Neutrophil (primary cell): ENCODE results near the gene PLXNB2.

Experiments used
- H3K27ac ChIP-seq: fragments of 200-600 bp; sonication (generic); 2 replicates; pipeline ENCODE4 v1.5.1; 2016; ENCODE audit warnings: mild to moderate bottlenecking, moderate library complexity
- H3K27me3 ChIP-seq: fragments of 200-600 bp; sonication (generic); 2 replicates; pipeline ENCODE4 v1.6.0; 2016; ENCODE audit warnings: mild to moderate bottlenecking
- H3K36me3 ChIP-seq: fragments of 200-600 bp; sonication (generic); 2 replicates; pipeline ENCODE4 v1.5.1; 2017
- H3K4me1 ChIP-seq, 2 experiments: fragments of 200-600 bp in 1 of 2; sonication (generic) in 1 of 2; 1 replicate in 1 of 2; 2 replicates in 1 of 2; pipeline versions ENCODE4 v1.5.1 to v1.6.1; 2013 to 2016; ENCODE audit warnings: low read depth in 1 of 2, low read length in 1 of 2, mild to moderate bottlenecking in 1 of 2, moderate library complexity in 1 of 2; ENCODE audit not compliant: control insufficient read depth in 1 of 2, insufficient read depth in 1 of 2
- H3K4me3 ChIP-seq, 2 experiments: fragments of 200-600 bp in 1 of 2; sonication (generic) in 1 of 2; 1 replicate in 1 of 2; 2 replicates in 1 of 2; pipeline ENCODE4 v1.5.1; 2013 to 2016; ENCODE audit warnings: low read depth in 1 of 2, low read length in 1 of 2, mild to moderate bottlenecking in 1 of 2, moderate library complexity in 1 of 2
- H3K9me3 ChIP-seq: fragments of 200-600 bp; sonication (generic); 2 replicates; pipeline ENCODE4 v1.5.1; 2016
- TF ChIP-seq, protein P1 (sequence below): fragments of 200-600 bp; sonication (generic); IDR thresholded peaks from 2 replicates; pipeline ENCODE4 v1.5.1; 2016; ENCODE audit warnings: antibody characterized with exemption

PLXNB2 gene

DNA sequence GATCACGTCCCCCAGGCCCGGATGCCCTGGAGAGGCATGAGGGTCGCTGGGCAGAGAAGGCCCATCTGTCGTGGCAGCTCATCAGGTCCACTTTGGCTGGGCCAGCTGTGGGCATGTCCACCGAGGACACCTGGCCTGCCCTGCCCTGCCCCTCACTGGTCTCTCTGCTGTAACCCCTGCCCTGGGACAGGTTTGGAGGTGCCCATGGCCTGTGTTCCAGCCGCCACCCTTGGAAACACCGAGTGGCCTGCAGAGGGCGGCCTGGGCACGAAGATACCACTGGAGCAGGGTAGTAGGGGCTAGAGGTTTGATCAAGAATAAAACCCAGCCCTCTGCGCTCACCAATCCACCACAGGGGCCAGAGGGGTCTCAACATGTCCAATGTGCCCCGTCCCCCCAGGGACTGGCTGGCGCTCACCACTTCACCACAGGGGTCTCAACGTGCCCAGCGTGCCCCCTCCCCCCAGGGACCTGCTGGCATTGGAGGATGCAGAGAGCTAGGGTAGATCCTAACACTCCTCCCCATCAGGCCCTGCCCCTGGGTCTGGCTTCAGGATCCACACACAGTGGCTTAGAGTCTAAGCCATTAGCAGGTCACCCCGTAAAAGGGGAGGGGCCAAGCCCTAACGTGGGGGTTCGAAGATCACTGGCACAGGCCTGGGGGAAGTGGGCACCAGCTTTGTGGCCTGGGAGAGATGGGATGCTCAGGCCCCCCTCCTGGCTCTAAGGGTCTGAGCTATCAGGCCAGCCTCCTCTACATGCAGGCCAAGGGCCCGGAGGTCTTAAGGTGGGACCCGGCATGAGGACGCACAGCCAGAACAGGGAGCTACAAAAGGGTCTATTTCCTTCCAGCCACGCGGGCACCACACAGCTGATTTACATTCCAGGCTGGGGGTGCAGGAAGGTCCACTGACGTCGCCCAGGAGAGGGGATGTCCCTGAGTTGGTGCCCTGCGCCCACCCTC, 55.1 kb downstream of the PLXNB2 start:
- Histone ChIP-seq H3K9me3 (no peaks in the 10 kb centered on the region), H3K27ac (peak overlapping the region; percentile 72), H3K27me3 (no peaks in the 10 kb centered on the region), H3K36me3 (peaks cover 28% of the 10 kb centered on the region), H3K4me3 (no peak overlapping the region), H3K4me1 (peaks cover 30 to 31% of the 10 kb centered on the region in 2 experiments)
- TF ChIP-seq, protein P1, sequence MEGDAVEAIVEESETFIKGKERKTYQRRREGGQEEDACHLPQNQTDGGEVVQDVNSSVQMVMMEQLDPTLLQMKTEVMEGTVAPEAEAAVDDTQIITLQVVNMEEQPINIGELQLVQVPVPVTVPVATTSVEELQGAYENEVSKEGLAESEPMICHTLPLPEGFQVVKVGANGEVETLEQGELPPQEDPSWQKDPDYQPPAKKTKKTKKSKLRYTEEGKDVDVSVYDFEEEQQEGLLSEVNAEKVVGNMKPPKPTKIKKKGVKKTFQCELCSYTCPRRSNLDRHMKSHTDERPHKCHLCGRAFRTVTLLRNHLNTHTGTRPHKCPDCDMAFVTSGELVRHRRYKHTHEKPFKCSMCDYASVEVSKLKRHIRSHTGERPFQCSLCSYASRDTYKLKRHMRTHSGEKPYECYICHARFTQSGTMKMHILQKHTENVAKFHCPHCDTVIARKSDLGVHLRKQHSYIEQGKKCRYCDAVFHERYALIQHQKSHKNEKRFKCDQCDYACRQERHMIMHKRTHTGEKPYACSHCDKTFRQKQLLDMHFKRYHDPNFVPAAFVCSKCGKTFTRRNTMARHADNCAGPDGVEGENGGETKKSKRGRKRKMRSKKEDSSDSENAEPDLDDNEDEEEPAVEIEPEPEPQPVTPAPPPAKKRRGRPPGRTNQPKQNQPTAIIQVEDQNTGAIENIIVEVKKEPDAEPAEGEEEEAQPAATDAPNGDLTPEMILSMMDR = peak; percentile 31

DNA sequence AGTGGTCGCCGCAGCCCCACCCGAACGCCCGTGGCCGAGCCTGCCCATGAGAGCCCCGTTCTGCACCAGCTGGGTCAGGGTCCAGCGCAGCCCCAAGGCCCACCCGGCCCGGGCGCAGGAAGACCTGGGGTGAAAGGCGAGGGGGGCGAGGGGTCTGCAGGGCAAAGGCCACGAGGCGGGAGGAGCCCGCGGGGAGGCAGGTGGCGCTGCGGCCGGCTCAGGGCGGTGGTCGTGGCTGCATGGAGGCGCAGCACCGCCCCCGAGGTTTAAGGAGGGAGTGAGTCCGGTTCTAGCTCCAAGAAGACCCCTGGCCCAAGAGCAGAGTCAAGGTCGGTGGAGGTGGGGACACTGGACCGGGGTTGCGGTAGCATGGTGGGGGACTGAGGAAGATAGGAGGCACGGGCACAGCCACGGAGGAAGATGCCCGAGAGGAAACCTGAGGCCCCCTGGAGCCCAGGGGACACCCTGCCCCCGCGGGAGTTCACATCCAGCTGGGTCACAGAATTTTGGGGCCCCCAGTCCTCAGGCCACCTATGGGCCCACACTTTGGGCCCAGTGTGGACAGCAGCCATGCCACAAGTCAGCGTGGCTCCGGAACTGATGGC, 55.9 kb downstream of the PLXNB2 start:
- TF ChIP-seq, protein P1 = no peak
- H3K9me3 ChIP-seq = no peaks in the 10 kb centered on the region
- peaks cover 30 to 31% of the 10 kb centered on the region in 2 experiments for H3K4me1 ChIP-seq
- no peaks in the 10 kb centered on the region for H3K27me3 ChIP-seq
- H3K36me3 ChIP-seq = peaks cover 32% of the 10 kb centered on the region
- peak overlapping the region; percentile 72 for H3K27ac ChIP-seq
- H3K4me3 ChIP-seq = peak overlapping the region; percentile 87 to 88

GRCh38 chr22:50250555-50251476, 56.6 kb downstream of the PLXNB2 start, which contains the start of gene HDAC10:
Gene HDAC10 (minus strand): TSS chr22:50251265. CDS start chr22:50251032, 233 bp downstream.
- Histone ChIP-seq H3K27me3 (no peaks in the 10 kb centered on the region), H3K27ac (peak within 1 kb of the TSS; percentile 72), H3K36me3 (peaks cover 39% of the 10 kb centered on the region), H3K9me3 (no peaks in the 10 kb centered on the region), H3K4me1 (peaks cover 33 to 34% of the 10 kb centered on the region in 2 experiments), H3K4me3 (peak within 1 kb of the TSS; percentile 87 to 88)
- TF ChIP-seq, protein P1 = no peak

- Histone ChIP-seq H3K27ac (peak overlapping the region; percentile 72), H3K4me3 (peak overlapping the region; percentile 87 to 88), H3K36me3 (peaks cover 42% of the 10 kb centered on the region), H3K9me3 (no peaks in the 10 kb centered on the region), H3K27me3 (no peaks in the 10 kb centered on the region), H3K4me1 (peaks cover 39 to 40% of the 10 kb centered on the region in 2 experiments)
- TF ChIP-seq, protein P1 = no peak
These were observed 57.2 kb downstream of the PLXNB2 start for GRCh38 chr22:50250249-50250554.
